Naive thymus-derived CD4-positive, alpha-beta T cell (primary cell): ENCODE data around the gene CPNE2. TPM values are rescaled to one million over a fixed set of nuclear protein-coding genes. Genes with fewer than 3 reads are reported as not detected.
A peak's percentile ranks its signal among the peaks of the same experiment; 100 is the strongest.

Source experiments
- ATAC-seq: fragments of 150-1000 bp; cut with Tn5 transposase; 2 replicates; pipeline ENCODE4 v1.10.0; 2021; ENCODE audit warnings: mild to moderate bottlenecking, moderate library complexity
- CTCF ChIA-PET: fragments of 350-600 bp; sonication (Branson Sonifier 250); formaldehyde crosslinking; loops from one replicate; lab custom pipeline; 2021; ENCODE audit warnings: antibody characterized with exemption; lab: Charles Lee
- POLR2A ChIA-PET: fragments of 350-600 bp; sonication (Branson Sonifier 250); formaldehyde crosslinking; loops from one replicate; lab custom pipeline; 2021; ENCODE audit warnings: antibody characterized with exemption, inconsistent platforms; lab: Charles Lee
- DNase-seq, 9 donors: peaks; one replicate each; pipeline versions ENCODE4 v3.0.0 to v3.0.0-alpha.2; 2020 to 2022; ENCODE audit warnings: mixed read lengths in 1 of 9
- H3K27ac ChIP-seq: one replicate; pipeline ENCODE4 v1.7.0; 2013; ENCODE audit warnings: mild to moderate bottlenecking, low read depth, low read length, moderate library complexity
- H3K27me3 ChIP-seq, 2 donors: one replicate each; pipeline ENCODE4 v1.7.0; 2013; ENCODE audit warnings: low read length in 2 of 2, mild to moderate bottlenecking in 2 of 2, moderate library complexity in 2 of 2; ENCODE audit not compliant: control insufficient read depth in 2 of 2, insufficient read depth in 2 of 2
- H3K36me3 ChIP-seq, 3 experiments: 1 replicate in 2 of 3; 2 replicates in 1 of 3; pipeline ENCODE4 v1.7.0; 2013; ENCODE audit warnings: low read length in 3 of 3, mild to moderate bottlenecking in 3 of 3, moderate library complexity in 1 of 3; ENCODE audit not compliant: insufficient read depth in 3 of 3, control insufficient read depth in 2 of 3
- H3K4me1 ChIP-seq, 2 donors: one replicate each; pipeline ENCODE4 v1.7.0; 2013; ENCODE audit warnings: low read length in 2 of 2, mild to moderate bottlenecking in 2 of 2, moderate library complexity in 1 of 2; ENCODE audit not compliant: control insufficient read depth in 2 of 2, insufficient read depth in 2 of 2
- H3K4me3 ChIP-seq: 2 replicates; pipeline ENCODE4 v1.7.0; 2013; ENCODE audit warnings: mild to moderate bottlenecking, low read length
- H3K9me3 ChIP-seq, 3 experiments: 1 replicate in 2 of 3; 2 replicates in 1 of 3; pipeline ENCODE4 v1.7.0; 2013; ENCODE audit warnings: low read length in 3 of 3; ENCODE audit not compliant: control insufficient read depth in 2 of 3
- H3K27ac Mint-ChIP-seq, 9 donors: one replicate each; pipeline ENCODE4 v1.8.0; 2020 to 2022; ENCODE audit warnings: mixed read lengths in 9 of 9, mild to moderate bottlenecking in 8 of 9, moderate library complexity in 5 of 9, inconsistent platforms in 2 of 9
- H3K27me3 Mint-ChIP-seq, 5 donors: one replicate each; pipeline ENCODE4 v1.8.0; 2021 to 2022; ENCODE audit warnings: mixed read lengths in 5 of 5, mild to moderate bottlenecking in 1 of 5
- H3K36me3 Mint-ChIP-seq, 5 donors: one replicate each; pipeline ENCODE4 v1.8.0; 2020 to 2022; ENCODE audit warnings: mixed read lengths in 5 of 5, mild to moderate bottlenecking in 3 of 5, inconsistent platforms in 1 of 5
- H3K4me1 Mint-ChIP-seq, 7 donors: one replicate each; pipeline ENCODE4 v1.8.0; 2020 to 2022; ENCODE audit warnings: mixed read lengths in 7 of 7, mild to moderate bottlenecking in 3 of 7, inconsistent platforms in 1 of 7
- H3K4me3 Mint-ChIP-seq, 10 donors: one replicate each; pipeline ENCODE4 v1.8.0; 2020 to 2022; ENCODE audit warnings: mild to moderate bottlenecking in 10 of 10, mixed read lengths in 10 of 10, moderate library complexity in 6 of 10, inconsistent platforms in 2 of 10
- H3K9me3 Mint-ChIP-seq, 11 donors: one replicate each; pipeline ENCODE4 v1.8.0; 2020 to 2022; ENCODE audit warnings: mixed read lengths in 11 of 11, mild to moderate bottlenecking in 4 of 11, inconsistent platforms in 1 of 11, moderate library complexity in 1 of 11
- intact Hi-C, 2 donors: fragments of 100-400 bp; cut with micrococcal nuclease; formaldehyde crosslinking; loops; one replicate each; pipeline ENCODE4 v1.15.1; 2023
- polyA plus RNA-seq, 2 donors: library from polyadenylated mRNA; unstranded; fragments of 300-500 nt; fragmentation: Illumina TruSeq; gene quantifications; one replicate each; pipeline ENCODE4 v1.2.3, GENCODE V29; 2021
- total RNA-seq, 6 experiments: library from RNA in 5 of 6; stranded (reverse) in 5 of 6; gene quantifications; 1 replicate in 5 of 6; 2 replicates in 1 of 6; pipeline ENCODE4 v1.2.3 and lab custom pipeline; 2021 to 2026

CPNE2 gene
- total RNA-seq (10 to 100 TPM in 1 of 5 experiments, 1 to 10 TPM in 4; 1.1 to 11.7 (median 3.5) TPM), polyA plus RNA-seq (10 to 100 TPM in 1 of 2 donors, 1 to 10 TPM in 1; 6.8 to 12.6 TPM), total RNA-seq (lab: John Stamatoyannopoulos, UW) (3.8 reads per million, percentile 19 among the genes with 10 or more reads in this experiment)

- intact Hi-C loops: loop anchor here (1.0 to 10.0 kb wide), 5 partner anchors 8 to 153 kb away; partner anchors contain the start of gene ARL2BP (in 1 of the 2)
- H3K27me3 ChIP-seq: no peaks in the 10 kb centered on the region
- H3K4me1 ChIP-seq: peaks cover 0 to 13% of the 10 kb centered on the region in 2 donors
- Mint-ChIP-seq H3K36me3 (peaks cover 0 to 1% (median 0%) of the 10 kb centered on the region in 5 donors), H3K4me3 (peak within 1 kb of the TSS; percentile 65 to 86 (median 80)), H3K27ac (peak within 1 kb of the TSS in 8 of 9 donors; percentile 14 to 78 (median 52)), H3K27me3 (peaks cover 0 to 34% (median 0%) of the 10 kb centered on the region in 5 donors), H3K4me1 (peaks cover 8 to 19% (median 10%) of the 10 kb centered on the region in 7 donors), H3K9me3 (peaks cover 0 to 3% (median 0%) of the 10 kb centered on the region in 11 donors)
- no peaks in the 10 kb centered on the region for H3K36me3 ChIP-seq
- POLR2A ChIA-PET: interaction anchor here (0.6 to 2.2 kb wide), 9 partner anchors 8 to 94 kb away, joined by 3 to 14 read pairs (median 3); partner anchors contain the start of genes PSME3IP1 and RSPRY1
- no peaks in the 10 kb centered on the region for H3K9me3 ChIP-seq
- peak; percentile 63 for ATAC-seq
- CTCF ChIA-PET: interaction anchor here (0.8 to 3.4 kb wide), 12 partner anchors 8 to 186 kb away, joined by 3 to 31 read pairs (median 4); no protein-coding TSS in a partner anchor
- peak in 2 of 9 donors; percentile 17 to 29 for DNase-seq
- peak within 1 kb of the TSS; percentile 50 for H3K4me3 ChIP-seq
- peak within 1 kb of the TSS; percentile 10 for H3K27ac ChIP-seq
These were observed at the start of gene CPNE2 for GRCh38 chr16:57091975-57092785. Gene CPNE2, plus strand, starts transcription at chr16:57092583. Its CDS starts 18,160 bp downstream, at chr16:57110743.

- H3K36me3 Mint-ChIP-seq: peaks cover 11 to 50% (median 40%) of the 10 kb centered on the region in 5 donors
- peaks cover 0 to 4% (median 0%) of the 10 kb centered on the region in 11 donors for H3K9me3 Mint-ChIP-seq
- intact Hi-C loops: loop anchor here (5.0 to 10.0 kb wide), 2 partner anchors 39 to 178 kb away; partner anchors contain the start of gene SLC12A3 (in 1 of the 2)
- H3K27ac Mint-ChIP-seq: peak overlapping the region; percentile 86 to 99 (median 95)
- no peak overlapping the region for H3K4me3 ChIP-seq
- peak overlapping the region; percentile 72 for H3K27ac ChIP-seq
- no peaks in the 10 kb centered on the region for H3K27me3 ChIP-seq
- H3K36me3 ChIP-seq: peaks cover 21 to 63% (median 27%) of the 10 kb centered on the region in 3 experiments
- no peak for ATAC-seq
- no peak for DNase-seq
- H3K4me1 Mint-ChIP-seq: peaks cover 41 to 82% (median 60%) of the 10 kb centered on the region in 7 donors
- peaks cover 56 to 64% of the 10 kb centered on the region in 2 donors for H3K4me1 ChIP-seq
- ChIA-PET CTCF (interaction anchor here (0.5 to 5.7 kb wide), 2 partner anchors 78 to 129 kb away, joined by 4 to 44 read pairs; no protein-coding TSS in a partner anchor), POLR2A (interaction anchor here (0.5 to 8.0 kb wide), 3 partner anchors 33 to 55 kb away, joined by 3 to 82 read pairs (median 42); partner anchors contain the start of gene NLRC5)
- no peaks in the 10 kb centered on the region for H3K27me3 Mint-ChIP-seq
- H3K9me3 ChIP-seq: no peaks in the 10 kb centered on the region
- peak overlapping the region in 8 of 10 donors; percentile 25 to 95 (median 80) for H3K4me3 Mint-ChIP-seq
These were observed 49.1 kb upstream of the CPNE2 start for GRCh38 chr16:57043248-57043647.

- Mint-ChIP-seq H3K4me3 (peak overlapping the region in 4 of 10 donors; percentile 29 to 52 (median 37)), H3K4me1 (peaks cover 29 to 64% (median 47%) of the 10 kb centered on the region in 7 donors)
- H3K4me3 ChIP-seq: no peak overlapping the region
These were observed 47.3 kb upstream of the CPNE2 start for GRCh38 chr16:57044931-57045693.

GRCh38 chr16:57045694-57046381, 46.5 kb upstream of the CPNE2 start:
- Histone ChIP-seq H3K4me3 (no peak overlapping the region), H3K36me3 (peaks cover 25 to 74% (median 31%) of the 10 kb centered on the region in 3 experiments), H3K4me1 (peaks cover 30 to 38% of the 10 kb centered on the region in 2 donors), H3K9me3 (no peaks in the 10 kb centered on the region), H3K27me3 (no peaks in the 10 kb centered on the region), H3K27ac (peak overlapping the region; percentile 46)
- Mint-ChIP-seq H3K4me3 (peak overlapping the region in 6 of 10 donors; percentile 9 to 52 (median 32)), H3K9me3 (peaks cover 0 to 4% (median 0%) of the 10 kb centered on the region in 11 donors), H3K27me3 (no peaks in the 10 kb centered on the region), H3K4me1 (peaks cover 24 to 57% (median 41%) of the 10 kb centered on the region in 7 donors), H3K27ac (peak overlapping the region; percentile 60 to 97 (median 89)), H3K36me3 (peaks cover 12 to 50% (median 32%) of the 10 kb centered on the region in 5 donors)
- POLR2A ChIA-PET: interaction anchor here (0.6 to 3.3 kb wide), 6 partner anchors 9 to 393 kb away, joined by 3 to 17 read pairs (median 4); partner anchors contain the start of gene NLRC5
- intact Hi-C loops: loop anchor here in 1 of 2 donors (10.0 kb wide), 1 partner anchor 181 kb away; the partner anchor contains the start of gene SLC12A3
- DNase-seq: peak in 2 of 9 donors; percentile 26 to 47
- peak; percentile 29 for ATAC-seq
- CTCF ChIA-PET: interaction anchor here (1.0 to 3.4 kb wide), 2 partner anchors 79 to 81 kb away, joined by 5 to 41 read pairs; no protein-coding TSS in a partner anchor

More at GRCh38 chr16:57044931-57045693, 47.3 kb upstream of the CPNE2 start:
- peaks cover 38 to 45% of the 10 kb centered on the region in 2 donors for H3K4me1 ChIP-seq
- Mint-ChIP-seq H3K27ac (peak overlapping the region in 8 of 9 donors; percentile 60 to 97 (median 90)), H3K27me3 (no peaks in the 10 kb centered on the region), H3K9me3 (peaks cover 0 to 4% (median 0%) of the 10 kb centered on the region in 11 donors), H3K36me3 (peaks cover 13 to 48% (median 33%) of the 10 kb centered on the region in 5 donors)
- DNase-seq: no peak
- H3K36me3 ChIP-seq: peaks cover 21 to 72% (median 31%) of the 10 kb centered on the region in 3 experiments
- intact Hi-C loops: loop anchor here (5.0 to 10.0 kb wide), 2 partner anchors 37 to 180 kb away; partner anchors contain the start of gene SLC12A3 (in 1 of the 2)
- H3K27ac ChIP-seq: peak overlapping the region; percentile 46
- ATAC-seq: no peak
- H3K9me3 ChIP-seq: no peaks in the 10 kb centered on the region
- ChIA-PET POLR2A (interaction anchor here (0.6 to 3.3 kb wide), 7 partner anchors 11 to 394 kb away, joined by 3 to 17 read pairs (median 4); partner anchors contain the start of gene NLRC5), CTCF (interaction anchor here (3.4 kb wide), 1 partner anchor 81 kb away, joined by 41 read pairs; no protein-coding TSS in a partner anchor)
- H3K27me3 ChIP-seq: no peaks in the 10 kb centered on the region

GRCh38 chr16:57048095-57048494, 44.3 kb upstream of the CPNE2 start:
- intact Hi-C loops: loop anchor here in 1 of 2 donors (10.0 kb wide), 1 partner anchor 183 kb away; the partner anchor contains the start of gene SLC12A3
- no peak overlapping the region for H3K27ac ChIP-seq

More at GRCh38 chr16:57048095-57048494, 44.3 kb upstream of the CPNE2 start:
- Histone ChIP-seq H3K27me3 (no peaks in the 10 kb centered on the region), H3K4me3 (no peak overlapping the region), H3K9me3 (no peaks in the 10 kb centered on the region), H3K4me1 (peaks cover 10 to 15% of the 10 kb centered on the region in 2 donors), H3K36me3 (peaks cover 37 to 91% (median 38%) of the 10 kb centered on the region in 3 experiments)
- peaks cover 7 to 53% (median 27%) of the 10 kb centered on the region in 5 donors for H3K36me3 Mint-ChIP-seq
- POLR2A ChIA-PET: no interaction called here
- CTCF ChIA-PET: no interaction called here
- peak overlapping the region in 8 of 9 donors; percentile 8 to 89 (median 65) for H3K27ac Mint-ChIP-seq
- DNase-seq: no peak
- no peaks in the 10 kb centered on the region for H3K27me3 Mint-ChIP-seq
- H3K4me3 Mint-ChIP-seq: no peak overlapping the region
- no peak for ATAC-seq
- H3K9me3 Mint-ChIP-seq: no peaks in the 10 kb centered on the region
- H3K4me1 Mint-ChIP-seq: peaks cover 9 to 37% (median 23%) of the 10 kb centered on the region in 7 donors
